NCI-H2107 (cell line): Measurements from ENCODE around the gene SYT1.
"Not testable (repeated sequence)": the region's sequence is repeated elsewhere in the genome, so short reads cannot be mapped to it uniquely, and the experiment has no call there.

Experiments used
- DNase-seq: peaks from one replicate; lab custom pipeline; 2025; lab: John Stamatoyannopoulos, UW

SYT1 gene

DNA sequence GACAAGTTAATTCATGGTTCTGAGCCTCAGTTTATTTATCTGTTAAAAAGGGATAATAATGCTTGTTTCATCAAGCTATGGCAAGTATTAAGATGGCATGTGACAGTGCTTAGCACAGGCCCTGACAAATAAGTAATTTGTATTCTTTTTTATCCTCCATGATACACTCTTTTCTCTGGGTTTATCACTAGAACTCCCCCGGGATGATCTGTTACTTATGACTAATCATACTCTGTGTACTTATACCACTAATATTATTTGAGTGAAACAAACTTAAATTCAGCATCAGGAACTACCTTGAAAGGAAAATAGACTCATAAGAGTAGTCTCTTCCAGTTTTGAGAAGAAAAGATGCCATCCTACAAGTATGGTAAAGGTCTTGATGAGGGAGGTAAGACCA lies 542.4 kb downstream of the SYT1 start:
- no peak for DNase-seq

DNA sequence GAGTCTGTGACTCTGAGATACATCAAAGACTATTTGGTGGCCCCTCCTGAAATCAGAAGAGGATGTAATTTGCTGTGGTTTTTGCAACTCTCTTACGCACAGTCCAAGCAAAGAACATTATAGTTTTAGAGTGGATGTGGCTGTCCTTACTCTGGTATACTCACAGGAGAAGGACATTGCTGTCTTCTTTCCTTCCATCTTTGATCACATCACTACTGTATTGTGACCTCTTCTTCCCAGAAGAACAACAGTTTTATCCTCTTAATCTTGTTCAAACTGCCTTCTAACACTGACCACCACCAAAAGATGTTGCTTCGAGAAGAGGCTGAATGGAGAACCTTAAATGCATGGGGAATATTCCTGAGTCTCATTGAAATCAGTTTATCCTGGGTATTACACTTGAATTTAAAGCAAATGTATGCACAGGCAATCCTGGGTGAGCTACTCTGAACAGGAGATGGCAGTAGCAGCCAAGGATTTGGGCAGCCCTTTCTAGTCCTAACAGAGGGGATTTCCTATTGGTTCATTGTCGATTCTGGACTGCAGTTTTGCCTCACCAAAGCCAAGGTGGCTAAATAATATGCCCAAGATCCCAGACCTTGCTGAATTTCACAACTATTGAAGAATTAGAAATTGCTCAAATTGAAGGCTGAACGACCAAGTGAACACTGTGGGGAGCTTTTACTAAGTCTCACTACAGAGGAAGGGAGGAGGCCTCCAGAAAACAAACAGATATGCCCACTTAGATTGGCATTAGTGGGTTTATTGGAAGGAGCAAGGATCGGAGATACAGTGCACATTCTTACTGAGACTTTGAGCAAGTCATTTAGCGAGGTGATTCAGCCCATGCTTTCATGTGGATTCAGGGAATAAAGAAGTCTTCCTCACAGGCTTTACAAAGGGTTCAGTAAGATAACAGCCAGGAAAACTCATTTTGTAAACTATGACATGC lies 543.4 kb downstream of the SYT1 start:
- DNase-seq = no peak

DNA sequence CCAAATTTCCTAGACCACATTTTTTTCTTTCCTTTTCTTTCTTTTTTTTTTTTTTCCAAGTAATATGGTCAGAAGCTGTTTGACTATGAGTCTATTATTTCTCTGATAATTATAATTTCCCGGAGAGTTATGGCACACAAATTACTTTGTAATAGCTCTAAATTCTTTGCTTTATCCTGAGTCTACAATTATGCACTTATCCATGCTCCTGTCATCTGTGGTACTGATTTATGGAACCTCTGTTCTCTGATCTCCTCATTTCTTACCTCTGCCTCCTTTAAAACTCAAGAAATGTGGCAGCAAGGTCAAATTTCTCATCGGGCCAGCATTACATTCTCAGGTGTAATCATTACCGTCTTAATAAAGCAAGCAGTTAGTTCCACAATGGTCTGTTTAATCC lies 544.1 kb downstream of the SYT1 start:
- DNase-seq = no peak

DNA sequence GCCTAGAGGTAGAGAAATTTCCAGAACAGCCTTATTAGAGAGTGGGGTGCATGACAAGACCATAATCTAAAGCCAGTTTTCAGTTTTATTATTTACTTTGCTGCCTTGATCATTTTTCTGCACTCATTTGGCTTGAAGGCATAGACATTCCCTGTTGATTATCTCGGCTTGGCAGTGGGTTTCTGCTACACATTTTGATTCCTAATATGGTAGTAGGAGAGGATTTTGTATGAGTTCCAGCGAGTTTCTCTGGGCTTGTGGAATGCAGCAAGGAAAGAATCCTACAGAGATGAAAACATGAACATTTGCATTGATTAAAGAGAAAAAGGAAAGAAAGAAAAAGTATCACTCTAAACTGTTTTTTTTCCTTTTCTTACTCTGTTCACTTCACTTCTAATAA lies 545.0 kb downstream of the SYT1 start:
- no peak for DNase-seq

DNA sequence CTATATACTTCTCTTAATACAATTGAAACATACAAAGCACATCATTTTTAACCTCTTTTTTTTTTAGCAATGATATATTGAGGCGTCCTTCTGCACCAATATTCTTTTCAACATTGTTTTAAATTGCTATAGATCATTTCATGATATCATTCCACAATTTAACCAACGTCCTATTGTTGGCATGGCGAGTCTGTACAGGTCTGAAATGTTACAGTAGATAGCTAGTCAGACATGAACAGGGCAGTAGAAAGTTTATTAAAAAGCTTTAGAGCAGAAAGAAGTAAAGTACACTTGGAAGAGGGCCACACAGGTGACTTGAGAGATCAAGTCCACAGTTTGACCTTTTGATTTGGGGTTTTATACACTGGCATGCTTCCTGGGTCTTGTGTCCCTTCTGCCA lies 547.2 kb downstream of the SYT1 start:
- DNase-seq = no peak

DNA sequence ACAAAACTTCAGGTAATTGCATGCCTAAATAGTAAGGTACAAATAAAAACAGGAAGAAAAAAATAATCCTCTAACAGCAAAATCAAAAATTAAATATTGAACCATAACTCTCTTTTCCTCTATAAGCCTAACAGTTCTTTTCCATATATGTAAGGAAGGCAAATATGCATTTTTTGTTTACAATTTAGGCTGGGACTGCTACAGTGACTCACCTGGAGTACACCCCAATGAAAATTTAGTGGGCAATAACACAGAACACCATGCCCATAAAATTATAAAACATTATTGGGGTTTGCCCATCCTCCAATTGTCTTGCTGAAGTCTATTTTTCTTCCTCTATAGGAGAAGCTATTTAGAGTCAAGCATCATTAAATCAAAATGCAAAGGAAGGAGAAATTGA lies 549.2 kb downstream of the SYT1 start:
- no peak for DNase-seq

DNA sequence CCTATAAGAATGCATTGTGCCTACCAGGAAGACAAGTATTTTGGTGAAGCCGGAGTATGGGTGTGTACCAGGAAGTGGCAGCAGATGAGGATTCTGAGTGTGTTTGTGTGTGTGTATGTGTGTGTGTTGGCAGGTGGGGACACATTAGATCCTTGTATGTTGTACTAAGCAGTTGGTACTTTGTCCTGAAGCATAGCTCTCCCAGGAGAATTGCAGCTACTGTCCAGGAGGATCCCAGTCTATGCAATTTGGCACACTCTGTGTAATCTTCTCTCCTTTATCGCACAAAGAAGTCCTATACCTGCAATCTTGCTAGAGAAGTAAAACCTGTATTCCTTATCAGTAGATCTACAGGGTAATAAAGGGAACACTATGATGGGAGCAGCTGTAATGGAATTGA lies 549.7 kb downstream of the SYT1 start:
- DNase-seq = no peak

DNA sequence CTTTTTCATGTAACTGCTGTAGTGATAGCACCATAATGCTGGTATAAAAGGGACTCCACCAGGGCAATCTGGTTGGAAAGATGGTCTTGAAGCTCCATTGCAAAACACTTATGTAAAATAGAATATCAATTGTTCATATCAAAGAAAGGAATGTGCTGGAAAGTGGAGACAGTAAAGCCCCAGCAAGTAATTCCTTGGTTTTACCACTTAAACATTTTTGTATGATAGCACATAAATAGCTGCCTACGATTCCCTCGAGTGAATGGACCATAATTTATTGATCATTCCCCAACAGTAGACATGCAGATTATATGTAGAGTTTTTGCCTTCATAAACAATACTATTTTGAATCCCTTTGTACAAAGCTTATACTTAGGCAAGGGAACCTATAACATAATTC lies 550.7 kb downstream of the SYT1 start:
- no peak for DNase-seq

DNA sequence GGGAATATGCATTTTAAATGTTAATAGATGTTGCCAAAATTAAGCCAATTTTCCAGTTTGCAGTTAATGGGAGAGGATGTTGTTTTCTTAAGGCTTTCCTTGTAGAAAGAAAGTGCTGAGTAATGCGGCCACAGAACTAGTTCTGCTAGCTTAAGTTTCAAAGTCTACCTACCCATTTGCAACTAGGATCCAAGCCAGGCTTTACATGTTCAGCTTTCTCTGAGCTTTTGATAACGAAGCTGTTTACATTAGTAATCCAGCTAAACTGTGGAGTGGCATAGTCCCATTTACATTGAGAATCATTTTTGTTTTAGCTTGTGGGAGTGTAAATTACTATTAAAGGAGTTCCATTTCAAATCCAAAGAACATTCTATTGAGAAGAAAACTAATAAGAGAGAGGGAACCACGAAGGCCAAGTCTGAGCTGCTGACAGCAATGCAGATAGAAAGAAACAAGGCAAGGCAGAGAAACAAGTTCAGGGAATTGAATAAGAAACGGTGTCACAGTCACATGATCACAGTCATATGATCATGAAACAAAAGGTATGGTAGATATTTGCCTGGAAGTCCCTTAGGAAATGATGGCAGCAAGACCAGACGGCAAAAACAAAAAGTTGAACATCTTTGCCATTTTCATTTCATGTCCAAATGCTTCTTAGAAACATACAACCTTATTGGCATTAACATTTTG lies 551.3 kb downstream of the SYT1 start:
- DNase-seq = no peak

DNA sequence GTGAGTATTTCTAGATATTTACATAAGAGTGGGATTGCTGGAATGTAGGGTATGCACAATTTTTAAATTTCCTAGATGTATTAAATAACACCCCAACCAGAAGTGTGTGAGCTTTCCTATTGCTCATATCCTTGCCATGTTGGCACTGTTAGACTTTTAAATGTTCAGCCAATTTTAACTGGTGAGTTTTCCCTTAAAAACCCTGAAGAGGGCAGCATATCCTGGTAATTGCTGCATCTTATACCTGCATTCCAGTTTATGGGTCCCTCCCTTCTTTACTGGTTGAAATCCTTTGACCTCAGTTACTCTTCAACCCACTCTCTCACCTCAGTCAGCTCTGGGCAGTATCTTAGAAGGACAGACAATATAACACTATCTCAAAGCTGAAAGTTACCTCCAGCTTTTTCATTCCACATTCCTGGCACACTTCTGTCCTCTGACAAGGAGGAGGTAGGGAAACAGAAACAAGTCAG lies 555.6 kb downstream of the SYT1 start:
- no peak for DNase-seq

DNA sequence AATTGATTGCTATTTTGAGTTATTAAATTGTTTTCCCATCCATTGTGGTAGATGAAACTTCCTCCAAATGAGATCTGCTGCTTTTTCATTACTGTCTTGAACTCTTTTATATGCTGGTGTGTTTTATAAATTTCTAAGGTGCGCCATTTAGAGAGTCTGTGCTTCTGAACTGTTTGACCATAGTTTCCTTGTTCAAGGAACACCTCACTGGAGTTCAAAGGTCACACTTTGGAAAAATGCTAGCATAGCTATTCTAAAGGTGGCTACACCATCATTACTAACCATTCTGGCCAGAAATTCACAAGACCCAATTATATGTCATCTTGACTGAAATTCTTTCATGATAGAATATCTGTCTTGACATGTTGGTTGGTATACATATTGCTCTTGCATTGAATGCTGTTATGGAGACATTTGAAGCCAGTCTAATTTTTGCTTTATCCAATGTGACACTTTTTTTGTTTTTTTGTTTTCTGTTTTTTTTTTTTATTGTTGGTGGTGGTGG lies 556.7 kb downstream of the SYT1 start:
- DNase-seq = no peak

DNA sequence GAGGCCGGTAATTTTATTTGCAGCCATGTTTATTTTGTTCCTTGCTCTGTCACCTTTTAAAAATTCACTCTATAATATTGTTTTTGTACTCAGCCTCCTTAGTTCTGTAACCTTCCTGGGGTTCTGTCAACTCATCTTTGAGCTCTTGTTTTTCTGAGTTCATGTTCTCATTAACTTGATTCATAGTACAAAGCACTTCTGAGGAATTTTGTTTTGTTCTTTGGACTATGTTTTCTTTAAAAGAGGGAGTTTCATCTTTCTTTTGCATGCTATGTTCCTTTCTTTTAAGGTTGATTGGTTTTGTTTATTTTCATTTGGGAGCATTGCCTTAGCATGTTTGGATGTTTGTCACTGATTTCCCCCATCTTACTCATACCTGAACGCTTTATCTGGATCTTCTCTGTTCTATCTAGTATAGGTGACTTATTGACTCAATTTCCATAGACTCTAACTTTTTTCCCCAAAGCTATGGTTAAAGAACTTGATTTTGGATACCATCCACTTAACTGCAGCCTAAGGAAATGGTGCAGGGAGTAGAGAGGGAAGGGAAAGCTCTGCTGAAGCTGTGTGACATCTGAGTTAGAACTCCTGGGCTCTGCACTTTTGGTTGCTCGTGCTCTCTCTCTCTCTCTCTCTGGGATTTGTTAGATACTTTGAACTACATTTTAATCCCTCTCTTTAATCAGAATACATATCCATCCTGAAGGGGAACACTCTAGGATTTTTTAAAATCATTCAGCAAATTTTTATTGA lies 557.7 kb downstream of the SYT1 start:
- DNase-seq = no peak

DNA sequence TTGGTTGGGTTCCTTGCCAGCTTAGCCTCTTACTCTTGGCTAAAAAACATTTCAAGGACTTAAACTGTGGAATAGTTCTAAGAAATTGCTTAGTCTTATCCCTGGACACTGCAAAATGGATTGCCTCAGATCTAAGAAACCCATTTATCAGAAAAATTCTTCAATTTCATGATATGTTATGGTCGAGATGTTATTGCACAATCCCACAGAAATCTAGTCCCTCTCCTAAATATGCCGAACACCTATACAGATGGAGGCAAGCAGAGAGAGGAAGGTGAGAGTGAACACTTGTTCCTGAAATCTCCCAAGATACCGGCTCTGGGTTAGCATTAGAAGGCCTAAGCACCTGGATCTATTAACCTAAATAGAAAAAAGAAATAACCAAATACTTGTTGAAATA lies 559.0 kb downstream of the SYT1 start:
- DNase-seq = no peak

DNA sequence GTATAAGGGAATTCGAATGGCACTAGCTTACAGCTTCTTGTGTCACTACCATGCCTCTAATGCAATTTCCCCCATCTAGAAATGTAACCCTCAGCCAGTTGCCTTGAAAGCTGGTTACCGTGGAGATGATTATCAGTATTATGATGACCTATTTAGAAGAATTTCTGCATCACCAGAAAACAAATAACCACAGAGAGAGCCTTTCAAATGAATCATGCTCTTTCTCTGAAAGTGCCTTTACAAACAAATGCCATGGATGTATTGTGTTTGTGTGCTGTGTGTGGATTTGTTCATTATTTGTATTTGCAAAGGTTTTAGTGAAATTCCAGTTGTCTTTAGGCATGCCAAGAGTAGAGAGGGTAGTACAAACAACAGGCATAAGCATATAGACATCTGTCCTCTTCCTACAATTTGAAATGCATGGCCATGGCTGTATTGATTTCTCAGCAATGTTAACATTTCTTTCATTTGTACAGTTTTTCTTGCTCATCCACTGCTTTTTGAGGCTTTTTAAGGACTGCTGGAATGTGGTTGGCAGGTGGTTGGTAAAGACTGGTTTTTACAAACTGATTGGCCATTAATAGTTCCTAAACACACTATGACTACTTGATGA lies 559.6 kb downstream of the SYT1 start:
- DNase-seq = no peak

DNA sequence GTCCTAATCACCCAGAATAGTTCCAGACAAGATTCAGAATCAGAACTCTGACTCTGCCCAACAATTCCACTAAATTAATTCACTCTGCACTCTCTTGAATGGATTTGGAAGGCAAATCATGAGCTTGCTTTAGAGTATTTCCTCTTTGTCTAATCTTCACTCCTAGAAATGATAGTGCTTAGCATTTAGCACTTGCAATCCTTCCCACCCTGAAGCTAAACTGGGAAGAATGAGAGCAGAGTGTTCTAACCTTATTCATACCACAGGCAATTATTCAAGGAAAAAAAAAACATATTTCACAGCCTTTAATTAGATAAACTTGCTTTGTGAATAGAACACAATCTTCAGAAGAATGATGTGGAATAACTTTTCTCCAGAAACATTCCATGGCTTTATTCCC lies 561.5 kb downstream of the SYT1 start:
- no peak for DNase-seq

DNA sequence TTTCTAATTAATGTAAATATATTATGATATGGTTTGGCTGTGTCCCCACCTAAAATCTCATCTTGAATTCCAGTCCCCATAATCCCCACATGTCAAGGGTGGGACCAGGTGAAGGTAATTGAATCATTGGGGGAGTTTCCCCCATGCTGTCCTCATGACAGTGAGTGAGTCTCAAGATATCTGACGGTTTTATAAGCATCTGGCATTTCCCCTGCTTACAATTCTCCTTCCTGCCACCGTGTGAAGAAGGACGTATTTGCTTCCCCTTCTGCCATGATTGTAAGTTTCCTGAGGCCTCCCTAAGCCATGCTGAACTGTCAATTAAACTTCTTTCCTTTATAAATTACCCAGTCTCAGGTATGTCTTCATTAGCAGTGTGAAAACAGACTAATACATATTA lies 562.2 kb downstream of the SYT1 start:
- not testable (repeated sequence) for DNase-seq

DNA sequence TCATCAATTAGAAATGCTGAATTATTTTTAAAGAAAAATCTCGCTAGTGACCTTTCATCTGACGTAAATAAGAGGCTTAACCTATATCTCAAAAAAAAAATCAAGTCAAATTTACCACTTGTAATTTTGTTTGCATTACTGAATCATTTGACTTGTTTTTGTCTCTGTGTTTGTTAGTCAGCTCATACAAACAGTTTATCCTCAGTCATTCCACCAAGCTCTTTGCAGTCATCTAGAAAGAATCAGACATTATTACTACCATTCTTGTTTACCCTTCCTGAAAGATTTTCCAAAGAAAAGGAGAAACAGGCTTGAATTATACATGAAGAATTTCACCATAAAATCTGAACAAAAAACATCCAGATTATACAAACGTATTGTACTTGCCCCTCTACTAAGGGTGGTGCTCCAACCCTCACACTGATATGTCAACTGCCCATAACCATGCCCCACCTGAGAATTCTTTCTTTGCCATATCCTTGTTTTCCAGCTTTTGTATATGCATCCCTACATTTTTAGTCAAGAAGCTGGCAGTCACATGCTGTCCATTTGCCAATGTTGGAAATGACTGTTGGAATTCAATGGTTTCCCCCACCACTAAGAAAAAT lies 569.0 kb downstream of the SYT1 start:
- no peak for DNase-seq

DNA sequence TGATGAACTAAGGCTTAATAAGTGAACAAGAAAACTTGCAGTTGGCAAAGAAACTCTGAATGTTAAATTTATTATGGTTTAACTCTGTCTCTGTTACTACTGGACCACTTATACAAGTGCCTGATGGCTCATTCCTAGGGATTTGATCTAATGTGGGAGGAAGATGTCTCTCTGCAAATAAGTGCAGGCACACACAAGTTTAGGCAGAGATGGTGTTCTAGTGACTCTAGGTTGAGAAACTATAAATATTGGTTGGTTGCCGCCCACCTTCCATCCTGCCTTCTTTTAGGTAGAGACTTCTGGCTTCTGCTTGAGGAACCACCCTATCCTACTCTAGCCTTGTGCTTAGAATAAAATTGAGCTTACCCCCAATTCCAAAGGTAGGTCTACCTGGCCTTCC lies 570.0 kb downstream of the SYT1 start:
- no peak for DNase-seq

DNA sequence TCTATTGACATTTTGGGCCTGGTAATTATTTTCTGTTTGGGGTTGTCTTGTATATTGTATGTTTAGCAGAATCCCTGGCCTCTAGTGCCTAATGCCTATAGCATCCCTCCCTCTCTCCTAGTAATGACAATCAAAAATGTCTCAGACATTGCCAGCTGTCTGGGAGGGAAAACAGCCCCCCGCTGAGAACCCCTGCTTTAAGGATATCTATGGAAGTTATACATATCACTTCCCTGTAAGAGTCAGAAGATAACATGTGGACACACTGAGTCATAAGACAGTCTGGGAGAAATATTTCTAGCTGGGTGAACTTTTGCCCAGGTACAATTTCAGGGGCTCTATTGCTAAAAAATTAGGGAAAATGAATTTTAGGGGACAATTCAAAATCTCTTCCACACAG lies 571.2 kb downstream of the SYT1 start:
- no peak for DNase-seq

DNA sequence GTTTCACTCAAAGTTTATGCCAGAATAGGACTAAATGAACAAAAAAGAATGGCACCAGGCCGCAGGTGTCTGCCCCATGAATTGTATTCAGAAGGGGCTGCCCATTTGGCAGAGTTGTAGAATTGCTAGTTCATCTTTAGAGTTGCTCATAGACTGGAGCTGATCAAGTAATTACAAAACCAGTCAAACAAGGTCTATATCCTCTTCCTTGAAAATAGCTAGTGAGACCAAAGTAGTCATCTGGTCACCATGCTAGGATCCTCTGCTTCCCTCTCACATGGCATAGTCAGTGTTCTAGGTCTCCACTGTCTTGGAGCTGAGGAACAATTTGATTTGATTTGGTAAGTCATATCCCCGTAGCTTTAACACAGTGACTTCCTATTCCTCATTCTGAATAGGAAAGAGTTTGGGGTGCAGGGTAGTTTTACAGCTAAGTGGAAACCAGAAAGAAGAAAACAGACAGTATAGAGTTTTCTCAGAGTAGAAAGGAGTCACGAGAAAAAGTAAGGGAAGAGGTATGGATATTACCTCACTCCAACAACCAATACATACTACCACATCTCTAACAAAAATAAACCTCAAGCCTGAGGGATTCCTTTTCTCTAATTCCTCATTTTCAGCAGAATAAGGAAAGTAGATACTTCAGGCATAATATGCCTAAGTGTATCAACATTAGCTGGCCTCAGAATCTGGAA lies 574.1 kb downstream of the SYT1 start:
- DNase-seq = no peak
